Uterus (tissue), 4 donors: ENCODE measurements around the gene TANGO2. TPM values are rescaled to one million over a fixed set of nuclear protein-coding genes. Genes with fewer than 3 reads are reported as not detected.

Experiments used
- DNase-seq, 2 donors: peaks; one replicate each; pipeline ENCODE4 v3.0.0-alpha.2; 2019 to 2020
- H3K27ac ChIP-seq, 2 donors: fragments of 200-600 bp; sonication (generic); 1 replicate in 1 of 2; 2 replicates in 1 of 2; pipeline ENCODE4 v1.5.1; 2016 to 2018
- H3K27me3 ChIP-seq, 2 donors: fragments of 200-600 bp; sonication (generic); one replicate each; pipeline ENCODE4 v1.5.1; 2018 to 2019; ENCODE audit warnings: control low read depth in 1 of 2
- H3K36me3 ChIP-seq, 2 donors: fragments of 200-600 bp; sonication (generic); one replicate each; pipeline ENCODE4 v1.5.1; 2019; ENCODE audit warnings: control low read depth in 1 of 2
- H3K4me1 ChIP-seq, 2 donors: fragments of 200-600 bp; sonication (generic); one replicate each; pipeline ENCODE4 v1.5.1; 2018 to 2019; ENCODE audit warnings: control low read depth in 1 of 2
- H3K4me3 ChIP-seq, 2 donors: fragments of 200-600 bp; sonication (generic); 1 replicate in 1 of 2; 2 replicates in 1 of 2; pipeline ENCODE4 v1.5.1; 2018 to 2019; ENCODE audit warnings: mild to moderate bottlenecking in 1 of 2
- H3K9me3 ChIP-seq, 2 donors: fragments of 200-600 bp; sonication (generic); one replicate each; pipeline ENCODE4 v1.5.1; 2019; ENCODE audit warnings: control low read depth in 1 of 2
- CTCF ChIP-seq, 4 experiments: fragments of 200-600 bp in 2 of 4; fragments of 450-650 bp in 2 of 4; sonication (generic) in 2 of 4; IDR thresholded peaks; one replicate each; pipeline ENCODE4 v1.5.1; 2016 to 2019; ENCODE audit warnings: antibody characterized with exemption in 4 of 4, mild to moderate bottlenecking in 2 of 4, moderate library complexity in 1 of 4
- POLR2A ChIP-seq, 2 donors: fragments of 450-650 bp; IDR thresholded peaks; one replicate each; pipeline ENCODE4 v1.6.1; 2016; ENCODE audit warnings: antibody characterized with exemption in 2 of 2, mild to moderate bottlenecking in 1 of 2, moderate library complexity in 1 of 2
- intact Hi-C: fragments of 100-400 bp; cut with DNase I; formaldehyde crosslinking; loops from one replicate; pipeline ENCODE4 v1.15.1; 2023; ENCODE audit warnings: low total_unique reads
- total RNA-seq, 4 donors: library from RNA; depleted of rRNA in 3 of 4; stranded (reverse); fragments of >200 nt in 3 of 4; gene quantifications; one replicate each; pipeline versions ENCODE4 v1.1.0 to v1.2.4, GENCODE V29; 2014 to 2023
- donor health status: DM: yes; HTN: yes; CAD: no.

Gene TANGO2
- total RNA-seq, 4 donors from 2014 or later: 2.8 to 25.1 (median 13.3) TPM

- intact Hi-C loops: no loop called here
- TF ChIP-seq CTCF (IDR thresholded peaks at IDR 0.05) (no peak), POLR2A (IDR thresholded peaks at IDR 0.05) (no peak)
- DNase-seq: no peak
- Histone ChIP-seq H3K27ac (no peak overlapping the region), H3K4me3 (no peak overlapping the region), H3K36me3 (no peaks in the 10 kb centered on the region), H3K9me3 (no peaks in the 10 kb centered on the region), H3K4me1 (no peaks in the 10 kb centered on the region), H3K27me3 (no peaks in the 10 kb centered on the region)
These were observed 41.3 kb downstream of the TANGO2 start for GRCh38 chr22:20062043-20062765.

GRCh38 chr22:20062766-20063083 is 41.8 kb downstream of the TANGO2 start:
- intact Hi-C loops: no loop called here
- no peaks in the 10 kb centered on the region for H3K27me3 ChIP-seq
- H3K4me1 ChIP-seq: no peaks in the 10 kb centered on the region
- H3K9me3 ChIP-seq: no peaks in the 10 kb centered on the region
- no peak for TF ChIP-seq CTCF (IDR thresholded peaks at IDR 0.05)
- no peak for TF ChIP-seq POLR2A (IDR thresholded peaks at IDR 0.05)
- no peak overlapping the region for H3K27ac ChIP-seq
- no peak for DNase-seq
- no peaks in the 10 kb centered on the region for H3K36me3 ChIP-seq
- H3K4me3 ChIP-seq: no peak overlapping the region

- Histone ChIP-seq H3K36me3 (no peaks in the 10 kb centered on the region), H3K9me3 (no peaks in the 10 kb centered on the region), H3K27me3 (no peaks in the 10 kb centered on the region), H3K4me1 (no peaks in the 10 kb centered on the region), H3K4me3 (no peak overlapping the region), H3K27ac (no peak overlapping the region)
- DNase-seq: no peak
- TF ChIP-seq POLR2A (IDR thresholded peaks at IDR 0.05): no peak
- TF ChIP-seq CTCF (IDR thresholded peaks at IDR 0.05): no peak
- intact Hi-C loops: no loop called here
These were observed 42.6 kb downstream of the TANGO2 start for GRCh38 chr22:20063271-20064139.

- no peaks in the 10 kb centered on the region for H3K27me3 ChIP-seq
- intact Hi-C loops: no loop called here
- TF ChIP-seq CTCF (IDR thresholded peaks at IDR 0.05) (no peak), POLR2A (IDR thresholded peaks at IDR 0.05) (no peak)
- no peaks in the 10 kb centered on the region for H3K4me1 ChIP-seq
- no peaks in the 10 kb centered on the region for H3K9me3 ChIP-seq
- DNase-seq: no peak
- H3K4me3 ChIP-seq: no peak overlapping the region
- no peak overlapping the region for H3K27ac ChIP-seq
- H3K36me3 ChIP-seq: no peaks in the 10 kb centered on the region
These were observed 43.2 kb downstream of the TANGO2 start for GRCh38 chr22:20064140-20064480.

GRCh38 chr22:20064545-20065262 is 43.8 kb downstream of the TANGO2 start:
- Histone ChIP-seq H3K36me3 (no peaks in the 10 kb centered on the region), H3K27me3 (no peaks in the 10 kb centered on the region), H3K27ac (no peak overlapping the region), H3K4me3 (no peak overlapping the region), H3K4me1 (no peaks in the 10 kb centered on the region), H3K9me3 (no peaks in the 10 kb centered on the region)
- intact Hi-C loops: no loop called here
- no peak for DNase-seq
- TF ChIP-seq POLR2A (IDR thresholded peaks at IDR 0.05) (no peak), CTCF (IDR thresholded peaks at IDR 0.05) (no peak)
